ENCODE results near the gene TNFRSF8.
"Not testable (repeated sequence)": the region's sequence is repeated elsewhere in the genome, so short reads cannot be mapped to it uniquely, and the experiment has no call there.

The TNFRSF8 gene

DNA sequence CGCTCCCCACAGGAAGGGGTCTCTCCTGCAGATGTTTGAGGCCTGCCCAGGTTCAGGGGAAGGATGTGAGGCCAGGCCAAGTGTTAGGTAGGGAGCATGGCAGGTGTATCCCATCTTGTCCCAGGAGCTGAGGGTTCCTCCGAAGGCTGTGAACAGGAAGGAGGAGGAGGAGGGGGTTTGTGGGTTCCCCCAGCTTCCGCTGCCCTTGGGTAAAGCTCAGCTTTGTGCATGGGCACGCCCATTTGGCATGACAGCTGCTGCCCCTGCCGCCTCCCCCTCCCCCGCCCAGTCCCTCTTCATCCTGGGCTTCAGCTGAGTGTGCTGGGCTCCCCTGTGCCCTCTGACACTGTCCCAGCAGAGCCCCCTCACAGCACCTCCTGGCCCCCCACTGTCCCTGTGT lies 25.5 kb downstream of the TNFRSF8 start:
- peak; percentile 45 for DNase-seq

DNA sequence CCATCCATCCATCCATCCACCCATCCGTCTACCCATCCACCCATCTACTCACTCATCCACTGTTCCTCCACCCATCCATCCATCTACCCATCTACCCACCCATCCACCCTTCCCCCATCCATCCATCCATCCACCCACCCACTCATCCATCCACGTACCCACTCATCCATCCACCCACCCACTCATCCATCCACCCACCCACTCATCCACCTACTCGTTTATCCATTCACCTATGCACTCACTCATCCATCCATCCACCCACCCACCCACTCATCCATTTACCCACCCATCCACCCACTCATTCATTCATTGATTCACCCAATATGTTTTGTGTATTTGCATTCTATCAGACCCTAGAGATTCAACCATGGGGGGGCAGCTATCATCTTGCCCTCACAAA lies 27.2 kb downstream of the TNFRSF8 start:
- DNase-seq, result no peak

DNA sequence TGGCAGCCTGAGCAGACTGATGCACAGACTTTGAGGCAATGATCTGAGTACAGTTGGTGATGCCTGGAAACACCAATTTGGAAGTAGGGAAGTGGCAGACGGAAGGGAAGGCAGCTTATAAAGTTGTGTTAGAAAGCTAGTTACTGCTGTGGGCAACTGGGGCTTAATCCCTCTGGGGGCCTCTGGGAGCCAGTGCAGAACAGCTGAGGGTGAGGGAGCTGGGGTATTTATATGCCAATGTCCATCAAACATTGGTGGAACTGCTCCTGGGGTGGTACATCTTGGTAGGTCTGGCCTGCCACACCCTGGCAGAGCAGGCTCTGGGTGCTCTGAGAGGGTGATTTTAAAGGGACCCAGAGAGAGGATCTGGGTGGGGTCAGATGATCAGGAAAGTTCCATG lies 28.1 kb downstream of the TNFRSF8 start:
- no peak for DNase-seq

DNA sequence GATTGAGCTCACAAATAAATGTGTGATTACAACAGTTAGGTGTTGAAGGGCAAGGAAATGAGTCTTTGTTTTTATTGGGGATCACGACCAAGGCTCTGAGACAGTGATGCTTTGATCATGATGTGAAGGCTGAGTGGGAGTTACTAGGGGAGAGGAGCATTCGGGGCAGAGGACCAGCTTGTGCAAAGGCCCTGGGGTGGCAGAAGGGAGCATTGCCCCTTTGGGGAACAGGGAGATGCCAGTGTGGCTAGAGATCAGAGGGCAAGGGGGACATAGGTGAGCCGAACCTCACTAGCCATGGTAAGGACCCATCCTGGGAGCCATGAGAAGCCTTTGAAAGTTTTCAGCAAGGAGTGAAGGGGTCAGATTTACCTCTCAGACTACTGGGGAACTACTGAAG lies 31.1 kb downstream of the TNFRSF8 start:
- DNase-seq, result no peak

DNA sequence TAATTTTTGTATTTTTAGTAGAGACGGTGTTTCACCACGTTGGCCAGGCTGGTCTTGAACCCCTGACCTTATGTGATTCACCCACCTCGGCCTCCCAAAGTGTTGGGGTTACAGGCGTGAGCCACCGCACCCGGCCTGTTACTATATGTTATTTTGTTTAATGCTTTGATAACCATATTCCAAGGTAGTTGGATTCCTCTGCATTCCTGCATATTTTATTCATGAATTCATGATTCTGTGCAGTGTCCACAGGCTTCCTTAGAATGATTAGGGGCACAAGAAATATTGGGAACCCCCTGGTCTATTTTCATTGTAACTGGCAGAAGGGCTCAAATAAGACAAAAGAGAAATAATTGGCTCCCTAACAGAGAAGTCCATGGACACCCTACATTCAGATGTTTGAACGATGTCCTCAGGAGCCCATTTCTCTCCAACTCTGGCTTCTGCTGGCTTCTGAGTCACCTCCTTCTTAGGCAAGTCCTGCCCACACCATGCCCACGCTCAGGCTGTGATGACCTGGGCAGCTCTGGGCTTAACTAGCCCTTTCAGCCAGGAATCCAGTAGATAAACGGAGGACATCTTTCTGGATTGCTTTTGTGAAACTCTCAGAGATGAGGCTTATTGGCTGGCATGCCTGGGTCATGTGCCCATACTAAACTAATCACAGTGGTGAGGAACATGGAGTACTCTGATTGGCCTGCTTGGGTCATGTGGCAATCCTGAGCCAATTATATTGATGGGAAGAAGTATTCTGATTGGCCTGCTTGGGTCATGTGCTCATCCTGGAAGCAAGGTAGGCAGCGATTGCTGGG lies 32.6 kb downstream of the TNFRSF8 start:
- no peak for DNase-seq

DNA sequence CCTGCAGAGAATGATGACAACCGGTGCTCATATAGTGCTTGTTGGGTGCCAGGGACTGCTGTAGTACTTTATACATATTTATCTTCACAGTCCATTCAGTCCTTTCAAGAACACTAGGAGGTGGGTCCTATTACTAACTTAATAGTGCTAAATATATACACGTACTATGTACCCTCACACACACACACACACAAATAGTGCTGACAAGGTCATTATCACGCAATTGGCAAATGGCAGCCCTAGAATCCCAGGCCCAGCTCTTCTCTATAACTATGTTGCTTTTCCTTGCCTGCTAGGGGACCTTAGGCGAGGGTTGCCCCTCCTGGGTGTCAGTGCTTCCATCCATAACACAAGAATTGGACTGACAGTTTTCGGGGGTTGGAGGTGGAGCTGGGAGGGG lies 33.5 kb downstream of the TNFRSF8 start:
- no peak for DNase-seq

DNA sequence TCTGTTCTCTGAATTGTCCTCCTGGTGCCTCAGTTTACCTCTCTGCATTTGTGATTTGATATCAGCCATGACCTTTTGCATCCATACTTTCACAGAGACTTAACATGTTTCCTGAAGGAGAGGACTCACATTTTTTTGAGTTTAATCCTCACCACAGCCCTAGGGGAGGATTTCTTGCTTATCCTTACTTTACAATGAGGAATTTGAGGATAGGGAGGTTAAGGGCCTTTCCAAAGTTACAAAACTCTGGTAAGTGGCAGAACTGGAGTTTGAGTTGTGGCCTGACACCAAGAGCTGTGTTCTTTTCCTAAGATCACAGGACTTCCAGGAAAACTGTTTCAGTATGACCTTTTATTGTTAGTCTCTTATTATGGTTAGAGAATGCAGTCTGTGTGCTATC lies 34.2 kb downstream of the TNFRSF8 start:
- no peak for DNase-seq

DNA sequence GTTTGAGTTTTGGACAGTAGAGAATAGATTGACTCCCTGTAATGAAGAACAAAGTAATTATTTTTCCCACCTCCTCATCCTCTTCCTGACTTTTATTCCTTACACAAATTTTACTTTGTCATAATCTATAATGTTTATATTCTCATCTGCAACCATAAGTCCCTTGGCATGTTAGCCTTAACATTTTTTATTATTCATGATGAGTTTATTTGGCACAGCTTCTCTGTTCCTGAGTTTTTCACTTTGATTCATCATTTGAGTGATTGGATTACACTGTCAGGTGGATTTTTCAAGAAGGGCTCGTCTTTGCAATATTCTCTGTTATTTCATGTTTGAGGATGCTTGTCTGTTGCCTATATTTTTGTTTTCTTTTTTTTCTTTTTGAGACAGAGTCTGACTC lies 35.7 kb downstream of the TNFRSF8 start:
- no peak for DNase-seq

DNA sequence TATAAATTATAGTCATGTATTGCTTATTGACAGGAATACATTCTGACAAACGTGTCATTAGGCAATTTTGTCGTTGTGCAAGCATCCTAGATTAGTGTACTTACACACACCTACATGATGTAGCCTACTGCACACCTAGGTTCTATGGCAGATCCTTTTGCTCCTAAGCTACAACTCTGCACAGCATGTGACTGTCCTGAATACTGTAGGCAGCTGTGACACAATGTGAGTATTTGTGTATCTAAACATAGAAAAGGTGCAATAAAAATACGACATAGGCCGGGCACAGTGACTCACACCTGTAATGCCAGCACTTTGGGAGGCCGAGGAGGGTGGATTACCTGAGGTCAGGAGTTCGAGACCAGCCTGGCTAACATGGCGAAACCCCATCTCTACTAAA lies 36.5 kb downstream of the TNFRSF8 start:
- DNase-seq, result no peak

DNA sequence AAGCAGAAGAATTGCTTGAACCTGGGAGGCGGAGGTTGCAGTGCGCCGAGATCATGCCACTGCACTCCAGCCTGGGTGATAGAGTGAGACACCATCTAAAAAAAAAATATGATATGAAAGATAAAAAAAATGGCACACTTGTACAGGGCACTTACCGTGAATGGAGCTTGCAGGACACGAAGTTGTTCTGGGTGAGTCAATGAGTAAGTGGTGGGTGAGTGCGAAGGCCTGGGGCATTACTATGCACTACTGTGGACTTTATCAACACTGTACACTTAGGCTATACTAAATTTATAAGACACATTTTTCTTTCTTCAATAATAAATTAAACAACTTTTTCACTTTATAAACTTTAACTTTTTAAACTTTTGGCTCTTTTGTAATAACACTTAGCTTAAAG lies 37.0 kb downstream of the TNFRSF8 start:
- no peak for DNase-seq

DNA sequence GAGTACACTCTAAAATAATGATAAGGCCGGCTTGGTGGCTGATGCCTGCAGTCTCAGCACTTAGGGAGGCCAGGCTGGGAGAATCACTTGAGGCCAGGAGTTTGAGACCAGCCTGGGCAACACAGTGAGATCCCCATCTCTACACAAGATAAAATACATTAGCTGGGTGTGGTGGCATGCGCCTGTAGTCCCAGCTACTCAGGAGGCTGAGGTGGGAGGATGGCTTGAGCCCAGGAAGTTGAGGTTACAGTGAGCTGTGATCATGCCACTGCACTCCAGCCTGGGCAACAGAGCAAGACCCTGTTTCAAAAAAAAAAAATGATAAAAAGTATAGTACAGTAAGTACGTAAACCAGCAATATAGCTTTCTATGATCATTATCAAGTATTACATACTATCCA lies 38.0 kb downstream of the TNFRSF8 start:
- not testable (repeated sequence) for DNase-seq

DNA sequence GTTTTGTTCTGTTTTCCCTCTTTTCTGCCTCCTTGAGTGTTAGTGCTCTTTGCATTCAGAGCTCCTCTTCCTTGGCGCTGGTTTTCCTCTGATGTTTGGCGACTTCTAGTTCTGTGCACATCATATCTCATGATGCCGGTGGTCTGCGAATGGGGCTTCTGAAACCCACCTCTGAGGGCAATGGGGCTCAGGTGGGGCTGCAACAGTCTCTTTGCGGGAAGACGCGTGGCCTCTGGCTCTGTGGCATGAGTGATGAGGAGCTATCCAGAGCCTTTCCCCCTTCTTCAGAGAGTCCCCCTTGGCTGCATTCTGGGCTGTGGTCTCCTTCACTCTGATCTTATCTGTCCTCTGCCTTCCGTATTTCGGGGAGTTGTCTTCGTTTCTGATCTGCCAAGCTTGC lies 39.0 kb downstream of the TNFRSF8 start:
- DNase-seq, result no peak

DNA sequence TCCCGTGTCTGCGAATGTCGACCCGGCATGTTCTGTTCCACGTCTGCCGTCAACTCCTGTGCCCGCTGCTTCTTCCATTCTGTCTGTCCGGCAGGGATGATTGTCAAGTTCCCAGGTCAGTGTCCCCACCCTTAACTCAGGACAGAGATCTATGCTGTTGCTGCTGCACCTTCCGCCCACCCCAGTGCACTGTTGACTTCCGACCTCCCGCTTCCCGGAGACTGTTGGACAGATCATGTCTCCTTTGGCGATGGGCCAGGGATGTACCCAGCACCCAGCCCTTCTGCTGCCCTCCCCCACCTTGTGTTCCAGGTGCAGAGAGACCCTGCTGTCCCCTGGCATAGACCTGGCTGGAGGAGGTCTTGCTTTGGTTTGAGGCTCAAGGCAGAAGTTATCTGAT lies 41.3 kb downstream of the TNFRSF8 start:
- no peak for DNase-seq

DNA sequence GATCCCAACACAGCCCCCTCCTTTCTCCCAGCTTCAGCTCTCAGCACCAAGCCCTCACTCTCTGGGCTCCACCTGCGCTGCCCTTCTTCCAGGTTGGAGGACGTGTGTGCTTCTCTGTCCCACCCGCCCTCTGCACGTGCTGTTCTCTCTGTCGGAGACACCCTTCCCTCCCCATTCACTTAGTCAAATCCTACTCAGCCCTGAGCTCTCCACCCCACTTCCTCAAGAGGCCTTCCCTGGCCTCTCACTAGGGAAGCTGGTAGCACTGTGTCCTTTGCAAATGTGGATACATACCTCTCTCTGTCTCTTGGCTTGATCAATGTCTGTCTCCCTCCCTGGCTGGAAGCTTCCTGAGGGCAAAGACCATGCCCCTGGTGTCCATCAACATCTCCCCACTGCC lies 43.0 kb downstream of the TNFRSF8 start:
- no peak for DNase-seq

DNA sequence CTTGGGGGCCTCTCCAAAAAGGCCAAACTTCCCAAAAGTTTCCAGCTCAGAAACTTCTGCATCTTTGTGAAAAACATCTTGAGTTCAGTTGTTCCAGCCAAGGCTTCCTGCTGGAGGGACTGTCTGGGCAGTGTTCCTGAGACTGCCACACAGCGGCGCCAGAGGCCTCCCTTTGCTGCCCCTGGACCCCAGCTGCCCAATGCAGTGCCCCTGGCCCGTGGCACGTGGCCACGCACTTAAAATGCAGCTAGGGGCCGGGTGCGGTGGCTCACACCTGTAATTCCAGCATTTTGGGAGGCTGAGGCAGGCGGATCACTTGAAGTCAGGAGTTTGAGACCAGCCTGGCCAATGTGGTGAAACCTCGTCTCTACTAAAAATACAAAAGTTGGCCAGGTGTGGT lies 43.8 kb downstream of the TNFRSF8 start:
- DNase-seq, result not testable (repeated sequence)

DNA sequence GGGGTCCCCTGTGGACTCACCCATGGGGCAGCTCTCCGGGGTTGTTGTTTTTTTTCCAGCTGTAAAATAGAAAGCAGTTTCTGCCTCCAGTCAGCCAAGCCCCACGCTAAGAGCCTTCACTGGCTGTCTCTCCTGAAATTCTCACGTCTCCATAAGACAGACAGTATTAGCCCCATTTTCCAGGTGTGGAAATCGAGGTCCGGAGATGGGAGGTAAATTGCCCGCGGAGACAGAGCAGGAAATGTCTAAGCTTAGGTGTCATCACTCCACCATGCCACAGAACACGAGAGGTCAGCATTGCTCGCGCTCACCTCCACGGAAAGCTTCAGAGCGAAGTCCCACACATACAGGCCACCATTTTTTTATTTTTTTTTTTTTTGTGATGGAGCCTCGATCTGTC lies 44.6 kb downstream of the TNFRSF8 start:
- no peak for DNase-seq

DNA sequence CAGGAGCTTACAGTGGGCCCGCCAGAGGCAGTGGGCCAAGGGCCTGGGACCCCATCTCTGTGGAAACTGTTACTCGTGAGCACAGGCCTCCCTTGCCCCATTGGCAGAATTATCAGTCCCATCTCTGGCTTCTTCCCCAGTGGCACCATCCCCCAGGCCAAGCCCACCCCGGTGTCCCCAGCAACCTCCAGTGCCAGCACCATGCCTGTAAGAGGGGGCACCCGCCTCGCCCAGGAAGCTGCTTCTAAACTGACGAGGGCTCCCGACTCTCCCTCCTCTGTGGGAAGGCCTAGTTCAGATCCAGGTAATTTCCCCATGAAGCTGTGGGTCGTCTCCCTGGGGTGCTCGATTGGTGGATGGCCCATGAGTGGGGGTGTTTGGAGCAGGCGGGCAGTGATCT lies 46.8 kb downstream of the TNFRSF8 start:
- DNase-seq, result no peak

DNA sequence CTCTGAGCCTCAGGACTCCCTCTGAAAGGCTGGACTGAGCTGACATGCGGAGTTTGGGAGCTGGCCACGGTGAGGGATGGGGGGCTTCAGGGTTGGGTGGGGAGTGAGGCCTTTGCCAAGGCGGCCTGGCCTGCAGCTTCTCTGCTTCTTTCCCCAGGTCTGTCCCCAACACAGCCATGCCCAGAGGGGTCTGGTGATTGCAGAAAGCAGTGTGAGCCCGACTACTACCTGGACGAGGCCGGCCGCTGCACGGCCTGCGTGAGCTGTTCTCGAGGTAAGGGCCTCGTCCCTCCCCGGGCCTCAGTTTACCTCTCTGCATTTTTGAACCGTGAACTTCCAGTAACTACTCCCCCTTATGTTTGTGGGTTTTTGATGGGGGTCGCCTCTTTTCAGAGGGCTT lies 48.6 kb downstream of the TNFRSF8 start:
- no peak for DNase-seq

DNA sequence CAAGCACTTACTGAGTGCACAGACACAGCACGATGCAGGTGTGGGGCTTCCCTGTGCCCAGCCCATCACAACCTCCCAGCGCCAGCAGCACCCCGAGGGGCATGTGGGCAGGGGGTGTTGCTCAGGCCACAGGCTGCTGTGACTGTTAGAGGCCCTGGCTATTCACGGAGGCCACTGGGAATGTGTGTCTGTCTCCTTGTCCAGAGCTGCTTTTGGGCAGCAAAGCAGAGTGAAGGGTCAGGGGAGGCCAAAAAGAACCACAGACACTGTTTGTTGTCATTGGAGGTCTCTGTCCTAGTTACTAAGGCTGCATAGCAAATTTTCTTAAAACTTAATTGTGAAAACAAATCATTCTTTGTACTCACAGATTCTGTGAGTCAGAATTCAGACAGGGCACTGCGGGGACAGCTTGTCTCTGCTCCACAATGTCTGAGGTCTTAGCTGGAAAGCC lies 49.6 kb downstream of the TNFRSF8 start:
- DNase-seq, result no peak

DNA sequence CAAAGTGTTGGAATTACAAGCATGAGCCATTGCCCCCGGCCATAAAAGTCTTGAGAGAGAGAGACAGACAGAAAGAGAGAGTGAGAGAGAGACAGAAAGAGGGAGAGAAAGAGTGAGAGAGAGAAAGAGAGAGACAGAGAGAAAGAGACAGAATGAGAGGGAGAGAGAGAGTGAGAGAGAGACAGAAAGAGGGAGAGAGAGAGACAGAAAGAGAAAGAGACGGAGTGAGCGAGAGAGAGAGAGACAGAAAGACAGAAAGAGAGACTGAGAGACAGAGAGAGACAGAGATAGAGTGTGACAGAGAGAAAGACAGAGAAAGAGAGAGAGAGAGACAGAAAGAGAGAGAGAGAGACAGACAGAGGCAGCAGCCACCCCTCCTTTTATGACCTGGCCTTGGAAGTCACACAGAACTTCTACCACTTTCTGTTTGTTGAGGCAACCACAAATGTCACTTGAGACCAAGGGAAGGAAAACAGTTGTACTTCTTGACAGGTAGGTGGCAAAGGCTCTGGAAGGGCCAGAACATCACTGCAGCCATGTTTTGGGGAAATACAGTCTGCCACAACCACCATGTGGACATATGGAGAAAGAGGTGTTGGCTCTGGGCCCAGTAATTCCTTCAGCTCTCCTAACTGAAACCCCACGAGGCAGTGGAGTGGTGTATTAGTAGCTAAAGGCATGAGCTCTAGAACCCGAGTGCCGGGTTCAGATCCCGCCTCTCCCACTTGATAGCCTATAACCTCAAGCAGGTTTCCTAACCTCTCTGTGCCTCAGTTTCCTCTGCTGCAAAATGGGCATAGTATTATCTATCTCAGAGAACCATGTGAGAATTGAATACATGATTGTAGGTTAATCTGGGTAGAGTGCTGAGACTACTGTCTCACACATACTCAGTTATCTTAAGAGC lies 50.6 kb downstream of the TNFRSF8 start:
- no peak for DNase-seq

DNA sequence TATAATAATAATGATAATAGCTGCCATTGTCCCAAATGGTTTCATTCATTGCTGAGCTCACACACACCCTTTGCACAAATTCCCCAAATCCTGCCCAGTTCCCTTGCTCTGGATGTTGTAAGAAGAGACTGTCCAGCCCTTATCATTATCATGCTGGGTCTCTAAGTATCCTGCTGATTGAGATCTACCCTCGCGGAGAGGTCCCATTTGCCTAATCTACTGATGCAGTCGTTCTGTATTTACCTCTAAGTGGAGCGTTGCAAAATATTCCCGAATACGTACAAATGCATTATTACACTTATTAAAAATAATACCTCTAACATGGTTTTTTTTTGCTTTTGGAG lies 51.2 kb downstream of the TNFRSF8 start:
- no peak for DNase-seq

DNA sequence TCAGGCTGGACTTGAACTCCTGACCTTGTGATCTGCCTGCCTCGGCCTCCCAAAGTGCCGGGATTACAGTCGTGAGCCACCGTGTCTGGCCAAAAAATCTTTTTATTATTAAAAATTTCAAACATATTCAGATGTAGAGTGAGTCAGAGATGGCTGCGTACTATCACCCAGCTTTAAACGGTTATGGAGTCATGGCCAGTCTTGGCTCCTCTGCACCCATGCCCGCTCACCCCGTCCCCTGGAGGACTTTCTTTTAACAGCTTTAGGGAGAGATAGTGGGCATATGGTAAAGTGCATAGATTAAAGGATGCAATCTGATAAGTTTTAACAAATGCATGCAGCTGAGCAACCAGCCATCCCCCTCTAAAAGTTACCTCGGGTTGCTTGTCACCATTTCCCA lies 51.8 kb downstream of the TNFRSF8 start:
- no peak for DNase-seq

DNA sequence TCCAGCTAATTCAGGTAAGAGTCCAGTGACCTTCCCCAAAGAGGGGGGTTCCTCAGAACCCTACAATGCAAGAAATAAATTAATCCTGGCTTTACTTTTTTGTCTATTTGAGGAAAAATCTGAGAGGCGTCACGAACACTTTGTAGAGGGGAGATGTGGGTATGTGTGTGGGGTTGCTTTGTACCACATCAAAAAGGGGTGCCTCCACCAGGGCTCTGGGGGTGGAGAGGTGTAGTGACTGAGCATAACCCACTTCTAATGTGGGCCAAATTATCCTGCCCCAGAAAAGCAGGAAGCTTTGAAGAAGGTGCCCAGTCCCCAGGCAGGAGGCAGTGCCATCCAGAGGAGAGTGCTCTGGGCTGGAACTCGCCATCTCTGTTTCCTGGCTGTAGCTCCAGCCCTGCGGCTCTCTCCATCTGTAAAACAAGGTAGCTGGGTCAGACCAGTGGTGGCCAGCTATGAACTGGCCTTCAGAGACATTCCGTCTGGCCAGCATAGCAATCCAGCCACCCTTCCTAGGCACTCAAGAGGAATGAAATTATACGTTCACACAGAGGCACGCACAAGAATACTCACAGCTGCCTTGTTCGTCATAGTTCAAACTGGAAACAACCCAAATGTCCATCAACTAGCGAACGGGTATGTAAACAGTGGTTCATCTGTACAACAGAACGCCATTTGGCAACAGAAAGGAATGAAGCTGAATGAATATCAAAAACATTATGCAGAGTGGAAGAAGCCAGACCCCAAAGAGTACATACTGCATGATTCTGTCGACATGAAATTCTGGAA lies 58.3 kb downstream of the TNFRSF8 start:
- DNase-seq, result no peak

DNA sequence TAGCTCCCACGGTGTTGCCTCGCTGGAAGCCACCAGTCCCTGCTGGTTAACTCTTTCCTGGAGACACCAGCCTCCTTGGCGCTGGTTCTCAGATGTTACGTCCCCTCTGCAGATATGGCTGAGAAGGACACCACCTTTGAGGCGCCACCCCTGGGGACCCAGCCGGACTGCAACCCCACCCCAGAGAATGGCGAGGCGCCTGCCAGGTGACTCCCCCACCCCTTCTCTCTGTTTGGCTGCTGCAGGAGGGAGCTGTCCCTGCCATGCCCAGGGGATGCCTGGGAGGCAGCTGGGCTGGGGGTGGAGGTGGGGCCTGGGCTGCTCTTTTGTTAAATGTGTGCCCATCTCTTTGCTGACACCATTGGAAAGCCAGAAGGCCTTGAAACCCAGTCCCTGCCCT lies 60.1 kb downstream of the TNFRSF8 start:
- DNase-seq, result no peak

Data from activated T-cell treated with anti-CD3 and anti-CD28 coated beads, Interleukin-2, amount 50 U/mL, for 1 hour (primary cell).